ACHN (cell line): ENCODE results near the gene UGT1A3.

Experiments
- DNase-seq: peaks from one replicate; pipeline ENCODE4 v3.0.0-alpha.2; 2015
- in situ Hi-C: cut with HindIII; loops from 2 replicates; pipeline ENCODE4 v1.10.0; 2017; ENCODE audit warnings: low sequenced_read_pairs, low pct_ligation_motif_present, low pct_unique_long_range_greater_than_20kb

The UGT1A3 gene

GRCh38 chr2:233807966-233808935 is 79.4 kb downstream of the UGT1A3 start:
- DNase-seq: no peak
- in situ Hi-C loops: no loop called here

GRCh38 chr2:233810385-233810784 is 81.5 kb downstream of the UGT1A3 start:
- DNase-seq: no peak
- in situ Hi-C loops: no loop called here

- no peak for DNase-seq
- in situ Hi-C loops: no loop called here
Observed at GRCh38 chr2:233811087-233811486, 82.2 kb downstream of the UGT1A3 start.

GRCh38 chr2:233811732-233812131 is 82.9 kb downstream of the UGT1A3 start:
- no peak for DNase-seq
- in situ Hi-C loops: no loop called here

GRCh38 chr2:233813236-233814055 is 84.6 kb downstream of the UGT1A3 start:
- in situ Hi-C loops: no loop called here
- no peak for DNase-seq

- in situ Hi-C loops: no loop called here
- DNase-seq: no peak
Observed at GRCh38 chr2:233814056-233814835, 85.4 kb downstream of the UGT1A3 start.

GRCh38 chr2:233815861-233816260 is 87.0 kb downstream of the UGT1A3 start:
- DNase-seq: no peak
- in situ Hi-C loops: no loop called here

- in situ Hi-C loops: no loop called here
- DNase-seq: no peak
Observed at GRCh38 chr2:233816334-233816733, 87.5 kb downstream of the UGT1A3 start.

- in situ Hi-C loops: no loop called here
- no peak for DNase-seq
Observed at GRCh38 chr2:233816771-233817170, 87.9 kb downstream of the UGT1A3 start.

- no peak for DNase-seq
Observed at GRCh38 chr2:233817361-233817911, 88.6 kb downstream of the UGT1A3 start.

GRCh38 chr2:233817995-233818638 is 89.3 kb downstream of the UGT1A3 start:
- in situ Hi-C loops: no loop called here
- no peak for DNase-seq

More at GRCh38 chr2:233817361-233817911, 88.6 kb downstream of the UGT1A3 start:
- in situ Hi-C loops: no loop called here

- in situ Hi-C loops: no loop called here
Observed at GRCh38 chr2:233818639-233819621, 90.1 kb downstream of the UGT1A3 start.

GRCh38 chr2:233819884-233820773 is 91.3 kb downstream of the UGT1A3 start:
- in situ Hi-C loops: no loop called here
- no peak for DNase-seq

More at GRCh38 chr2:233818639-233819621, 90.1 kb downstream of the UGT1A3 start:
- DNase-seq: no peak

GRCh38 chr2:233820774-233821105 is 91.9 kb downstream of the UGT1A3 start:
- DNase-seq: no peak
- in situ Hi-C loops: no loop called here

GRCh38 chr2:233821196-233821595 is 92.4 kb downstream of the UGT1A3 start:
- in situ Hi-C loops: no loop called here
- no peak for DNase-seq

- no peak for DNase-seq
- in situ Hi-C loops: no loop called here
Observed at GRCh38 chr2:233821709-233822100, 92.9 kb downstream of the UGT1A3 start.
